HG03175 (cell line): ENCODE results near the gene ARHGEF26.
A peak's percentile ranks its signal among the peaks of the same experiment; 100 is the strongest.

Source experiments
- ATAC-seq: cut with Tn5 transposase; IDR thresholded peaks from one replicate; pipeline ENCODE4 v1.9.1; 2021; ENCODE audit warnings: mild to moderate bottlenecking, moderate library complexity; ENCODE audit not compliant: unreplicated experiment

The ARHGEF26 gene

DNA sequence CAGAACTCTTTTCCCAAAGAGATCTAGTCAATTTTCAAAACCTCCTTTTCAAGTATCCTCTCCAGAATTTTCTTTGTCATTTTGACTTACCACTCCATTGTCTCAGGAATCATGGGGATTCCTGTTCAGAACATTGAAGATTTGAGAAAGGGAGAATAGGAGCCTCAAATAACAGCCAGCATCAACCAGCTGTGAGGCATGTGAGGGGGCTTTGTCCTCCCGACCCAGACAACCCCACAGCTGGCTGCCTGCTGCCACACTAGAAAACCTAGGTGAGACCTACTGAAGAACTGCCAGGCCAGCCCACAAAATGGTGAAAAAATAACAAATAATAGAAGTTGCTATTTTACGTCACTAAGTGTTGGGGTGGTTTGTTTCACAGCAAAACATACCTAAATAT is 5.9 kb upstream of the ARHGEF26 start:
- no peak for ATAC-seq

DNA sequence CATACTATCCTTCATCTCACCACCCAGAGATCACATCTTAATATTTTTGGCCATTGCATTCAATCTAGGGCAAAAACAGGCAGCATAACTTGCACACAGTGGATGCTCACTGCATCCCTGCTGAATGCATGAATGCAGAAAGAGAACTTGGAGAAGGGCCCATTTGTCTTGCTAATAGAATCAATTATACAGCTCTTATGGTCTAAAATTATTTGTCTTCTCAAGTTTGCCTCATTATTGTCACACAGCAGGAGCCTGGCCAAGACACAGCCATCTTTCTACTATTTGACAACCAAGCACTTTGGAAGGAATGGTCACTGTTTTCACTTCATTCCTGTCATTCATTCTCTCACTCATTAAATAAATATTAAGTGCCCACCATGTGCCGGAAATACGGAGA is 1.2 kb upstream of the ARHGEF26 start:
- no peak for ATAC-seq

- peak; percentile 33 for ATAC-seq
Measured at GRCh38 chr3:154121701-154122551, 736 bp downstream of the ARHGEF26 start.

GRCh38 chr3:154122552-154122911 is 1.3 kb downstream of the ARHGEF26 start:
- ATAC-seq: no peak

GRCh38 chr3:154122912-154123559 is 1.8 kb downstream of the ARHGEF26 start:
- no peak for ATAC-seq

DNA sequence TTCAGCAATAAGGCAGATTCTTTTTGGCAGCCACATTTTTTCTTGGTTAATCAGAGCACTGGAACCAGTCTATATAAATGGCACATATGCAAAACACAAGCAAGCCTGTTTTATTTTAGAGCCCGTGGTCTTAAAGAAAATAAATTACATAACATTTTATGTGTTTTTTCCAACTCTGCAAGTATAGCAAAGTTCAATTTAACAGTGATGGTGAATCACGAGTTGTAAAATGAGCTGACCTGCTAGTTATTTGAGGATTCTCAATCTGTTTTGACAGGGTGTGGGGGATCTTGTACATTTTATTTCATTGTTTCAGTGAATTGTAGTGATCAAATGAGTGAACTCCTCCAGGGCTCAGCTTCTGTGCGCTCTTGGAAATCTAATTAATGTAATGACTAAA is 2.7 kb downstream of the ARHGEF26 start:
- ATAC-seq: no peak

DNA sequence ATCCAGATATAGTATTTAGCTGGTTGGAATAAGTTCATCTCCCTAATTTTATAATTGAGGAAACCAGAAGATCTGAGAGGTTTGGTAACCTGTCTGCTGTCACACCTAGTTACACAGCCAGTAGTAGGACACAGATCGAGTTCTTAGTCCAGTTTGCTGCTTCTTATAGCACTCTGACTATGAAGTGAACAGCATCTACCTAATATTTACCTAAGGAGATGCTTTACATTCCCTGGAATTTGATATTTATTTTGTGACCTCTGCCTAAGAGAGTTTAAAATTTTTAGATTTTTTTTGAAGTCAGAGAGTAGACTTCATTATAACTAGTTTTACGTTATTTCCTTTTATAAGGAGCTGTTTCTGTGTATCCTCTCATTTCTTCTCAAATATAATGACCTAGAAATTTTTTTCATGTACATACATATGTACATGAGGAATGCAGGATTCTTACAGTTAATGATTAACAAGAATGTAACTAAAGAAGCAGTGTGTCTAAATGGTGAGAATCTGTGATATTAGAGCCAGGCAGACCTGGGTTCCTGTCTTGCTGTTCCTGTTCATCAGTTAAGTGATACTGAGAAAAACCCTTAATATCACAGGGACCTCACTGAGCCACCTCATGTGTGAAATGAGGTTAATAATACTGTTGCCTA is 4.3 kb downstream of the ARHGEF26 start:
- ATAC-seq: no peak

DNA sequence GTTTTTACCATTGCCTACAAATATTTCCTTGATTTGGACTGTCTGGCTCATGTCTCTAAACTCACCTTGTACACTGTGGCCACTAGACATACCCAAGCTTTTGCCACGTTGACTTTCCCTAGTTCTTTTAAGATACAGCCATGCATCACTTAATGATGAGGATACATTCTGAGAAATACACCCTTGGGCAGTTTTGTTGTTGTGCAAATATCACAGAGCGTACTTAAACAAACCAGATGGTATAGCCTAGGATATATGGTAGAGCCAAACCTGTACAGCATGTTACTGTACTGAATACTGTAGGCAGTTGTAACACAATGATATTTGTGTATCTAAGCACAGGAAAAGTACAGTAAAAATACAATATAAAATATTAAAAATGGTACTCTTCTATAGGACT is 5.5 kb downstream of the ARHGEF26 start:
- no peak for ATAC-seq

DNA sequence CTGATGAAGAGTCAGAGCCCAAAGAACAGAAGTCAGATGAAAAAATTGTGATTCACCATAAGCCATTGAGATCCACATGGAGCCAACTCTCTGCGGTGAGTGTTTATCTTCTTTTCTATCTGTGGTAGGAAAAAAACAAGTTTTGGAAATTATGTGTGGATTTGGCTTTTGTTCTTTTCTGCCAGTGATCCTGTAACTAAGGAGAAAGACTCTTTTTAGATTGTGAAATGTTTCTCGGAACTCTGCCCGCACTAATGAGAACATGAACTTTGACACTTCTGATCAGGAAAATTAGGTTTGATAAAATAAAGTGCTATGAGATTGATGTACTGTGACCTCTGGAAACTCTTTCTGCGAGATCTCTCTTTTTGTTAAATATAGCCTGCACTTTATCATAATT is 8.4 kb downstream of the ARHGEF26 start:
- no peak for ATAC-seq

DNA sequence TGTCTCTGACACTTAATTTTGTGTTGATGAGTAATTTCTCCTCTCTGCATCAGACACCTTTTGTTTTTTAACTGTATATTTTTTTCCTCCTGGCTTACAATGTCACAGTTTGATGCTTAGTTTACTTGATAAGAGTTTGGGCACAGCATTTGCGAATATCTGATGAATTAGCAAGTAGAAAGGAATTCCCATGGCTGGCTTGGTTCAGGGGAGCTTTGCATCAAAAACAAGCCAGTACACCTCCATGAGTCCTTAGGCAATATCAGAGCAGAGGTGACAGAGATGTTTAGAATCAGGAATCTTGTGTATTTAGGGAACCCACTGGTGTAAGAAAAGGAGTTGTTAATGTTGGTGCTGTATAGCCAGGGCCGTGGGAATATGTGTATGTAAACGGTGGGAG is 9.3 kb downstream of the ARHGEF26 start:
- no peak for ATAC-seq

DNA sequence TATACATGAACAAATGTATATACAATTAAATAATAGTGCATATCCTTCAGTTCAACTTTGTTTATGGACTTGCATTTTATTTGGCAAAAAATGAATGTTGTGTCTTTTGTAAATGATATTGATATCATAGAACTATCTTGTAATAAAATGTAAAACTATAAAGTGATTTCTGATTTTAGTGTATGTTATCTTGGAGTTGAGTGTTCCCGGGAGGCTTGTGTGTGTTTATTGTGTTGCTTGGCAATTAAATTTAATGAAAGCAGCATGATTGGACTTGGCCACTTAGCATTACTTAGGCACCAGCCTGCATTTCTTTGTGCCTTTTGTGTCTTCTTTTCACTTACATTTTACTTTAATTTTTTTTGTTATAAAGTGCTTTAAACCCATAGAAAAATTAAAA is 10.6 kb downstream of the ARHGEF26 start:
- ATAC-seq: no peak

DNA sequence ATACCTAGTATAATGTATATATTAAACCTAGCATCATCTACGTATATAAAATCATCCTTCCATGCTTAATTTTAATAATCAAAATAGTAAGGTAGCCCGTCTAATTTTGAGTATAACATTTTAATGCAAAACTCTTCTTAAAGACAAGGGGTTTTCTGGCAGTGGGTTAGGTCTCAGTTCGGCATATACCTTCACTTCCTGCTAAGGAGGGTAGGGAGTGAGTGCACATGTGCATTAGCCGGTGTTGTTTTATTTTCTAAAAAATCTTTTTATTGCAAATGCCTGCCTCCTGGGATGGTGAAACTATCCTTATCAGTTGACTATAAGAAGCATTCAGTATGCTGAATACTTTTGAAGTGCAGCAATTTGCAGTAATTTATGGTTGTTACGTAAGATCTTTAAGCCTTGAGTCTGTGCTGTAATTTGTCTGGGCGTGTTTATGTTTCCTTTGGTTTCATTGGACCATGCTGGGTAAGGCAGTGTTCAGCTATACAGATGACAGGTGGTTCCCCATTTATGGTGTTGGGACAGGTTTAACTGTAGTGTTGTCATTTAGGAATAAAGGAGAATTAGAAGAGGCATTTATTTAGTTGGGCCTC is 11.7 kb downstream of the ARHGEF26 start:
- no peak for ATAC-seq

DNA sequence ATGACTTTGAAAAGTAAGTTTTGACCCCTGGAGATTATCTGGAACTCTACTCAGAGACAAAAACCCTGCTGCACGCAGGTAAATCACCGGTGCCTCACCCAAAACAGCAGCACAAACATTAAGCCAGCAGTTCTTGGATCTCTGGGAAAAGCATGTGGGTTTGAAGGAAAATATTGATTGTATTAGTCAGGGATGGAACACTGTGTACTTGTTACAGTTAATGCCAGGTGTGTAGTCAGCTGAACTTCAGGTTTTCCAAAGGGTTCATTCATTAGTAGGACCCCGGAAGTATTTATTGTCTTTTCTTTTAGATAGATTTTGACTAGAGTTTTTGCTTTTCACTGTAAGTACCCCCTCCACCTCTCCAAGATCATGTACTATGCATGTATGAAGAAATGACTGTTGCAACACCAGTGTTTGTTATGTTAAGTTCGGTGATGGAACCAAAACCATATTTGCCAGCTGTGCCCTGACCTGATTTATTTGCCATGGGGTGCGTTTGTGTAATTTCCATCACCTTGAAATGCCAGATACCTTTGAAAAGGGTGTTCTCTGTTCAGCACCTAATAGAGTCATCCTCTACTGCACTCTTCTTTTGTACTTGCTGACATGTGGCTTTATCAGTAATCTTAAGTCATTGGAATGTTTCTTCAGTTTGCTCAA is 14.5 kb downstream of the ARHGEF26 start:
- no peak for ATAC-seq

DNA sequence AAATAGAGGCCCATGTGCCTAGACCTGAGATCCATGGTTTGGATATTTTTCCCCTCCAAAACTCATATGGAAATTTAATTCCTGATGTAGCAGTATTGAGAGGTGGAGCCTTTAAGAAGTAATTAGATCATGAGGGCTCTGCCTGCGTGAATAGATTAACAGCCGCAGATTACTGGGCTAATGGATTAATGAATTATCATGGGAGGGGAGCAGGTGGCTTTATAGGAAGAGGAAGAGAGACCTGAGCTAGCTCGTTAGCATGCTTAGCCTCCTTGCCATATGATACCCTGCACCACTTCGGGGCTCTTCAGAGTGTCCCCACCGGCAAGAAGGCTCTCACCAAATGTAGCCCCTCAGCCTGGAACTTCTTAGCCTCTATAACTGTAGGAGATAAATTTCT is 15.8 kb downstream of the ARHGEF26 start:
- ATAC-seq: no peak

GRCh38 chr3:154139996-154140436 is 18.8 kb downstream of the ARHGEF26 start:
- no peak for ATAC-seq

GRCh38 chr3:154142608-154143007 is 21.4 kb downstream of the ARHGEF26 start:
- no peak for ATAC-seq

GRCh38 chr3:154143873-154144272 is 22.7 kb downstream of the ARHGEF26 start:
- ATAC-seq: no peak

GRCh38 chr3:154144825-154145465 is 23.8 kb downstream of the ARHGEF26 start:
- ATAC-seq: no peak

DNA sequence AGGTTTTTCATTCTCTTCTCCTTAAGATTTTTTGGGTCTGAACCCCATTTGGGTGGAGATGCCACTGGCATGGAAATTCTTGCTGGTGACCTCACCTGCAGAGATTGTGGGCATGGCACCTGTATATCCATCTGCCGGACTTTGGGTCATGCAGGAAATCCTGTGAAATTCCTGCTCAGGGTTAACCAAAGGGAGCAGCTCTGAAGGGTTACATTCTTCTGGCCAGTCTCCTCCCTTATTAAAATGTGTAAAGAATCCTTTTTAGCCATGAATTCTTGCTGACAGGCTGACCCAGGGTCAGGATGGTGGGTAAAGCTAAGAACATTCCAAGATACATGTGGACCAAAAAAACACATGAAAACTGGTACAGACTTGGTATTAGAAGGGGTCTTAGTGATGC is 27.4 kb downstream of the ARHGEF26 start:
- no peak for ATAC-seq

GRCh38 chr3:154149286-154149685 is 28.1 kb downstream of the ARHGEF26 start:
- ATAC-seq: no peak

DNA sequence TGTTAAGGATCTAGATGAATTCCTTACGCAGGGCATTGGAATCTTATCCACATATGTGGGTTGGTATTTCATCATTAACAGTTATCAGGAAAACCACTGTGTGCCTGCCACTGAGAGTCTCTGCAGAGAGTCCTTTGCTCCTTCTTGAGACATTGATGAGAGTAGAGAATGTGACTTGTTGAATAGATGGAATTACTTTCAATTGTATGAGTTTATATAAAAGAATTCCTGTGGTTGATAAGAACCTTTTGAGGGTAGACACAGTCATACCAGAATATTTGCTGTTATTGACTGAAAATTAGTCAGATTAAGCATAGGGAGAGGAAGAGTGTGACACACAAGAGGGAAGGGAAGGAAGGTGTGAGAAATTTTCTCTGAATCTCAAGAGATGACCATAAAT is 30.8 kb downstream of the ARHGEF26 start:
- ATAC-seq: no peak
